Nephron progenitor cell (in vitro differentiated cells): ENCODE measurements around the gene NFIX.

Experiments used
- DNase-seq: peaks from one replicate; pipeline ENCODE4 v3.0.0; 2021
- H3K27ac Mint-ChIP-seq: 2 replicates; pipeline ENCODE4 v1.8.0; 2021; ENCODE audit warnings: mild to moderate bottlenecking, moderate library complexity, mixed read lengths
- H3K27me3 Mint-ChIP-seq: 2 replicates; pipeline ENCODE4 v1.8.0; 2021; ENCODE audit warnings: mild to moderate bottlenecking, low read depth, mixed read lengths; ENCODE audit not compliant: poor library complexity
- H3K36me3 Mint-ChIP-seq: 2 replicates; pipeline ENCODE4 v1.8.0; 2021; ENCODE audit warnings: low read depth, mixed read lengths
- H3K4me1 Mint-ChIP-seq: 2 replicates; pipeline ENCODE4 v1.8.0; 2021; ENCODE audit warnings: mixed read lengths
- H3K4me3 Mint-ChIP-seq: 2 replicates; pipeline ENCODE4 v1.8.0; 2021; ENCODE audit warnings: mild to moderate bottlenecking, moderate library complexity, mixed read lengths
- H3K9me3 Mint-ChIP-seq: 2 replicates; pipeline ENCODE4 v1.8.0; 2021; ENCODE audit warnings: mild to moderate bottlenecking, moderate library complexity, mixed read lengths
- TF ChIP-seq, protein P1 (sequence below): fragments of 200-600 bp; sonication (generic); IDR thresholded peaks from 2 replicates; pipeline ENCODE4 v1.5.0; 2021; ENCODE audit warnings: antibody characterized with exemption

Gene NFIX

DNA sequence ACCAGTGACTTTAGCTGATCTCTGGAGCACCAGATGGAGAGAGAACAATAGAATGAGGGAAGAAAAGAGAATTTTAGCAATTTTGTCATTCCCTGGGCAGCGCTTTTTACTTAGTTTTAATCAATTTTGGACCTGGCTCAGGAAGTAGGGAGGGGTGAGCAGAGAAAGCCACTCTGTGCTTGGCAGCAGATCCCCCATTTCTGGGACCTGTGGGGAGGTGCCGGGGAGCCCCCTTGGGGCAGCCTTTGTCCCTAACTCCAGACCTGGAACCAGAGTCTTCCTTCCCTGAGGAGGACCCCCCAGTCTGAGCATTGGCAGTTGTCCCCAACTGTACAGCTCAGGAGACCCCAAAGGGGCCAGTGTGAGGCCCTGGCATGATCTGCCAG is 96.9 kb downstream of the NFIX start:
- H3K27me3 Mint-ChIP-seq: peaks cover 89% of the 10 kb centered on the region
- H3K9me3 Mint-ChIP-seq: peaks cover 3% of the 10 kb centered on the region
- H3K27ac Mint-ChIP-seq: no peak overlapping the region
- no peak for DNase-seq
- H3K36me3 Mint-ChIP-seq: no peaks in the 10 kb centered on the region
- H3K4me3 Mint-ChIP-seq: no peak overlapping the region
- peaks cover 27% of the 10 kb centered on the region for H3K4me1 Mint-ChIP-seq
- TF ChIP-seq, protein P1, sequence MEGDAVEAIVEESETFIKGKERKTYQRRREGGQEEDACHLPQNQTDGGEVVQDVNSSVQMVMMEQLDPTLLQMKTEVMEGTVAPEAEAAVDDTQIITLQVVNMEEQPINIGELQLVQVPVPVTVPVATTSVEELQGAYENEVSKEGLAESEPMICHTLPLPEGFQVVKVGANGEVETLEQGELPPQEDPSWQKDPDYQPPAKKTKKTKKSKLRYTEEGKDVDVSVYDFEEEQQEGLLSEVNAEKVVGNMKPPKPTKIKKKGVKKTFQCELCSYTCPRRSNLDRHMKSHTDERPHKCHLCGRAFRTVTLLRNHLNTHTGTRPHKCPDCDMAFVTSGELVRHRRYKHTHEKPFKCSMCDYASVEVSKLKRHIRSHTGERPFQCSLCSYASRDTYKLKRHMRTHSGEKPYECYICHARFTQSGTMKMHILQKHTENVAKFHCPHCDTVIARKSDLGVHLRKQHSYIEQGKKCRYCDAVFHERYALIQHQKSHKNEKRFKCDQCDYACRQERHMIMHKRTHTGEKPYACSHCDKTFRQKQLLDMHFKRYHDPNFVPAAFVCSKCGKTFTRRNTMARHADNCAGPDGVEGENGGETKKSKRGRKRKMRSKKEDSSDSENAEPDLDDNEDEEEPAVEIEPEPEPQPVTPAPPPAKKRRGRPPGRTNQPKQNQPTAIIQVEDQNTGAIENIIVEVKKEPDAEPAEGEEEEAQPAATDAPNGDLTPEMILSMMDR: no peak

DNA sequence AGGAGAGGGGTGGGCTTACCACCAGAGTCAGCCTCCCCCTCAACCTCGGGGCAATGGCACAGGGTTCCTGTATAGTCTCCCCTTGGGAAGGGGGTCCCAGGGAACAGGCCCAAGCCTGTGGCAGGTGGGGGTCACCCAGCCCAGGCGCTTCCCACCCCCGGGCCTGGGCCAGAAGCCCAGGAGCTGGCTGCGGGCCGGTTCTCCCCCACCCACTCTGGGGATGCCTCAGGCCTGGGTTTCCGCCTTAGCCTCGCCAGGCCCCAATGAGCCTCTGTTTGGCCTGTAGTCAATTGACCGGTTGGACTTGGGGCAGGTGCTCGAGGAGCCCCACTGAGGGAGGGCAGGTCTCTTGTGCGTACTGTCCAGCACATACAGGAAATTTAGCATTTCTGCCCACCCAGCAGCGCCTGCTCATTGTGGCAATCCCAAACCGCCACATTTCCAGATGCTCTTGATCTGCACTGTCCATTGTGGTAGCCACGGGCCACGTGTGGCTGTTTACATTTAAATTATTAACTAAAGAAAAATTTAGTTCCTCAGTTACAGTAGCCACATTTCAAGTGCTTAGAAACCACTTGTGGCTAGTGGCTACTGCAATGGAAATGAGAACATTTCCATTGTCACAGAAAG is 97.4 kb downstream of the NFIX start:
- Mint-ChIP-seq H3K27me3 (peaks cover 89% of the 10 kb centered on the region), H3K4me1 (peaks cover 28% of the 10 kb centered on the region), H3K27ac (no peak overlapping the region), H3K36me3 (no peaks in the 10 kb centered on the region), H3K9me3 (peaks cover 3% of the 10 kb centered on the region), H3K4me3 (no peak overlapping the region)
- DNase-seq: no peak
- TF ChIP-seq, protein P1: no peak

DNA sequence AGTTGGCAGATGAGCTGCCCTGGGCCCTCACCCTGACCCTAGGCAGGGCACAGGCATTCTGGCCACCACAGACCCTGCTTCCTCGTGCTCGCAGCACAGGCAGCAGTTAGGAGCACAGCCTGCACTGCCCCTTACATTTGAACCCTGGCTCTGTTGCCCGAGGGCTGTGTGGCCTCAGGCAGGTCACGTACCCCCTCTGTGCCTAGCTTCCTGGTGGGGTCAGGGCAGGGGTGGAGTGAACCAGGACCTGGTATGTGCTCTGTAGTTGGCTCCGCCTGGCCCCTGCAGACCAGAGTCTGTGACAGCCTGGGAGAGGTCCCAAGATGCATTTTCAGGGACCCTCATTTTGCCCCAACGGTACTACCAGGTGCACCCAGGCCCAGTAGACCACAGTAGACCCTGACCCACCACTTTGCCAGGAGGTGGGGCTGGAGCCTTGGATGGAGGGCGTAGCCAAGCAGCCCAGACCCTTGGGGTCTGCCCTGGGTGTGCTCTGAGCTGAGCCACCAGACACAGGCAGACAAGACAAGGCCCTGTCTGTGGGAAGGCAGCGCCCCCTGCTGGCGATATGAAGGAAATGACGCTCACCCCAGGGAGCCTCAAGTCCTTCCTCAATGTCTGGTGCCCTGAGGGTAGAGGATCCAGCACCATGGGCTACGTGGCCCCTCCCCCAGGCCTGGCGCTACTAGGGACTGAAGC is 98.3 kb downstream of the NFIX start:
- Mint-ChIP-seq H3K4me3 (no peak overlapping the region), H3K27me3 (peaks cover 89% of the 10 kb centered on the region), H3K9me3 (peaks cover 3% of the 10 kb centered on the region), H3K27ac (no peak overlapping the region), H3K36me3 (no peaks in the 10 kb centered on the region), H3K4me1 (peaks cover 28% of the 10 kb centered on the region)
- TF ChIP-seq, protein P1: peak; percentile 95
- peak; percentile 84 for DNase-seq

DNA sequence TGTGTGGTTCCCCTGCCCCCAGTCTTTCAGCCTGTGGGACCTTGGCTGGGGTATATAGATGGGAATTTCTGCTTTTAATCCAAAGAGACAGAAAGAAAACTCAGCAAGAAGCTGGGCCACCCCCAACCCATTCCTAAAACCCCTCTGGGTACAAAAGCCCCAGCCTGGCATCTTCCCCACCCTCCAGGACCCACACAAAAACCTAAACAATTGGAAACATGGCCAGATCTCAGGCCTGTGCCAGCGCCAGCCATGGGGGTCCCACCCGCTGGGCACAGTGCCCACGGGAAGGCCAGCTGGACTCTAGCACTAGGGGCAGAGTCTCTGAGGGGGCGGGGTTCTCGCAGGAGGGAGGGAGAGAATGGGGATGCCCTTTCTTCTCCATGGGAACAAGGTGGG is 98.8 kb downstream of the NFIX start:
- Mint-ChIP-seq H3K4me1 (peaks cover 28% of the 10 kb centered on the region), H3K4me3 (no peak overlapping the region), H3K36me3 (no peaks in the 10 kb centered on the region), H3K27ac (no peak overlapping the region), H3K9me3 (peaks cover 3% of the 10 kb centered on the region), H3K27me3 (peaks cover 89% of the 10 kb centered on the region)
- TF ChIP-seq, protein P1: no peak
- DNase-seq: no peak

DNA sequence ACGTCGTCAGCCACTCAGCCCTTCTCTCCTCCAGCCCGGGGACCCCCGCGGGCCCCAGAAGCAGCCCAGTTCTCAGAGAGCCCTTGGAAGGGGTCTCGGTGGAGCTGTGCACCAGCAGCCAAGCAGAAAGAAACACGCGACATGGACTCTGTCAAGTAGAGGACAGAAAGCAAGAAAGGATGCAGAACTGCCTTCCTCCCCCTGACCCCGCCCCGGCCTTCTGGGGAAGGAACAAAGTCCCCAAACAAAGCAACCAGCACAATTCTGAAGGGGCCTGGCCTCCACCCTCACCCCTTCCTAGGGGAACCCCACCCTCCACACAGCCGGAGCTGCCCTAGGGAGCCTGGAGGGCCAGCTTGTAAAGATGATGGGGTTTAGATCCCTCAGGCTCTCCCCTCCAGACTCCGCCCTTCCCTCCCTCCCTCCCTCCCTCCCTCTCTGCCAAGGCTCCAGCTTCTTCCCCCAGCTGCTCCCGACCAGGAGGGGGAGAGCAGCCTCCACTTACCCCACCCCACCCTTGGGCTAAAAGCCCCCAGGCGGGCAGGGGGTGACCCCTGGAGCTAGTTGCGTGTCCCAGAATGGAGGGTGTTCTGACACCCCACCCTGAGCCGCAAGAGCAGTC is 99.6 kb downstream of the NFIX start:
- H3K9me3 Mint-ChIP-seq: peaks cover 4% of the 10 kb centered on the region
- peaks cover 93% of the 10 kb centered on the region for H3K27me3 Mint-ChIP-seq
- DNase-seq: peak; percentile 31
- H3K4me3 Mint-ChIP-seq: no peak overlapping the region
- H3K36me3 Mint-ChIP-seq: peaks cover under 1% of the 10 kb centered on the region
- H3K4me1 Mint-ChIP-seq: peaks cover 28% of the 10 kb centered on the region
- H3K27ac Mint-ChIP-seq: no peak overlapping the region
- TF ChIP-seq, protein P1: no peak
